HG03521 (cell line): ENCODE results near the gene UNG.
A peak's percentile ranks its signal among the peaks of the same experiment; 100 is the strongest.

Experiments used
- ATAC-seq: cut with Tn5 transposase; IDR thresholded peaks from one replicate; pipeline ENCODE4 v1.9.1; 2021; ENCODE audit warnings: mild to moderate bottlenecking, moderate library complexity; ENCODE audit not compliant: unreplicated experiment

UNG gene

DNA sequence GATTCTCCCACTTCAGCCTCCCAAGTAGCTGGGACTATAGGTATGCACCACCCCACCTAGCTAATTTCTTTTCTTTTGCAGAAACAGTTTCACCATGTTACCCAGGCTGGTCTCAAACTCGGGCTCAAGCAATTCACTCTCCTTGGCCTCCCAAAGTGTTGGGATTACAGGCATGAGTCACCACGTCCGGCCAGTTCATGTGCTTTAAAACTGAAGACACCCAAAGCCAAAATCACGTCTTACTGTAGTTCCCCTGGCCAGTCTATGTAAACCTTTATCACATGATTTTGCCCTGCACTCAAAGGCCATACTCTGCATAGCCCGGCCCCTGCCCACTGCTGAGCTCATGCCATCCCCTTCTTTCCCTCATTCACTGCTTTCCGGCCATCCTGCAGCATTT lies 8.6 kb upstream of the UNG start:
- no peak for ATAC-seq

DNA sequence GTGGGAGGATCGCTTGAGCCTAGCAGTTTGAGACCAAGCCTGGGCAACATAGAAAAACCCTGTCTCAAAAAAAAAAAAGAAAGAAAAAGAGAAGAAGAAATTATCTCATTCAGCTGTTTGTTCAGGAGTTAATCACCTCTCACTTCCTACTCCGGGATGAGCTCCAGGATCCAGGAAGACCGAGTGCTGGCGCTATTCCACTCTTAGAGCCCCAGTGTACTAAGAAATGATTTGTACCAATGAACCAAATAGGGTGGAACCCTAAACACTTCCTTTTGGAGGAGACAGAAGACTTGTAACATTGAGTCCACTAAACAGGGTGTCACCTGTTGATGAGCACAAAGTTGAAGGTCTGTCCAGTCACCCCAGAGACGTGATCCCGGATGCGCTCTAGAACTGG lies 7.7 kb upstream of the UNG start:
- no peak for ATAC-seq

- ATAC-seq: no peak
These were observed 4.8 kb upstream of the UNG start for GRCh38 chr12:109092497-109093021.

GRCh38 chr12:109093022-109093918 lies 4.1 kb upstream of the UNG start, which contains the start of gene ALKBH2:
Gene ALKBH2, minus strand, starts transcription at chr12:109093472. Its CDS starts 686 bp downstream, at chr12:109092786.
- peak; percentile 46 for ATAC-seq

- no peak for ATAC-seq
These were observed 310 bp upstream of the UNG start for GRCh38 chr12:109097140-109097434.

GRCh38 chr12:109098183-109098604 lies 797 bp downstream of the UNG start:
- ATAC-seq: peak; percentile 18

- no peak for ATAC-seq
These were observed 1.3 kb downstream of the UNG start for GRCh38 chr12:109098651-109099050.

DNA sequence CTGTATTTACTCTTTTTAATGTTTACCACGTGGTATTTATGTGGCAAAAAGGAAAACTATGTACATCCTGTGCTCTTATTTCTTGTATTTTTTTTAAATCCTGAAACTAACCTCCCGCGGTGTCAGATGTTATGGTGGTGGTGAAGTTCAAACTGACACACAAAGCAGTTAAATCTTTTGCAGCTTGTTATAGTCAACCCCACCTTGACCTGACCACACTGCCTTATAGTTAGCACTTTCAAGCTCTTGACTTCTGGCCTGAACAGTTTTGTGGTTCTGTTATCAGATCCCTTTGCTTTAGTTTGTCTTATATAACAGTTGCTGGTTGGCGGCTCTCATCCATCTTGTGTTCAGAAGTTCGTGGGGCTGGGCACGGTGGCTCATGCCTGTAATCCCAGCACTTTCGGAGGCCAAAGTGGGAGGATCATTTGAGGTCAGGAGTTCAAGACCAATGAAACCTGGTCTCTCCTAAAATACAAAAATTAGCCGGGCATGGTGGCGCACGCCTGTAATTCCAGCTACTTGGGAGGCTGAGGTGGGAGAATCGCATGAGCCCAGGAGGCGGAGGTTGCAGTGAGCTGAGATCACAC lies 2.1 kb downstream of the UNG start:
- no peak for ATAC-seq

DNA sequence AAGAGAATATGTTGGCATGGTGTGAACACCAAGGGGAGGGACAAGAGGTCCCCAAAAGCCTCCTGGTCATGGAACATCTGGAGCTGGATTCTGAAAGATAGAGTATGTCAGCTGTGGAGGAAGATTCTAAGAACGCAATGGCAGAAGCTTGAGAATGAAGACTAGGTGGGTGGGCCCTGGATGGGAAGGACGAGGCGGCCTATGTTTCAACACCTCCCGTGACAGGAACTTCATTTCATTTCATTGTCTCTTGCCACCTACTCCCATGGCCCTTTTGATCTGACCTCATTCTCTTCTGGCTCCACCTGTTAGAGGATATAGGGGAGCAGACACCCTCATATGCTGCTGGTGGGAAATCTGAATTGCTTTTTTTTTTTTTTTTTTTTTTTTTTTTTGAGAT lies 3.3 kb downstream of the UNG start:
- ATAC-seq: no peak

- ATAC-seq: no peak
These were observed 5.1 kb downstream of the UNG start for GRCh38 chr12:109102491-109102890.

DNA sequence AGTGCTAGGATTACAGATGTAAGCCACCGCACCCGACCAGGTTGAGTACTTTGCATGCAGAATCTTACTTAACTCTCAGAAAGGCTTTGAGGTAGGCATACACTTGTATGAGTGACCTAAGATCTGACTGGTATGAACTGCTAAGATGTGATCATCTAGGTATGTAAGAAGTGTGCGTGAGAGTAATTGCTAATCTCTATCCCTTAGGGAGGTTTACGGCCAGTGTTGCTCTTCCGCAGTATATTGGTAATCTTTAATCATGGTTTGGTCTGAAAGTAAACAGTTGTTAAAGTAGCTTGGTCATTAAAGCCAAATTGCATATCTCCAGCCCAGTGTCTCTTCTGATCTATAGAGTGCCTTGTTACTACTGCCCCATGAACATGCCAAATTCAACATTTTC lies 7.8 kb downstream of the UNG start:
- no peak for ATAC-seq

- ATAC-seq: no peak
These were observed 12.5 kb downstream of the UNG start for GRCh38 chr12:109109746-109110350.

DNA sequence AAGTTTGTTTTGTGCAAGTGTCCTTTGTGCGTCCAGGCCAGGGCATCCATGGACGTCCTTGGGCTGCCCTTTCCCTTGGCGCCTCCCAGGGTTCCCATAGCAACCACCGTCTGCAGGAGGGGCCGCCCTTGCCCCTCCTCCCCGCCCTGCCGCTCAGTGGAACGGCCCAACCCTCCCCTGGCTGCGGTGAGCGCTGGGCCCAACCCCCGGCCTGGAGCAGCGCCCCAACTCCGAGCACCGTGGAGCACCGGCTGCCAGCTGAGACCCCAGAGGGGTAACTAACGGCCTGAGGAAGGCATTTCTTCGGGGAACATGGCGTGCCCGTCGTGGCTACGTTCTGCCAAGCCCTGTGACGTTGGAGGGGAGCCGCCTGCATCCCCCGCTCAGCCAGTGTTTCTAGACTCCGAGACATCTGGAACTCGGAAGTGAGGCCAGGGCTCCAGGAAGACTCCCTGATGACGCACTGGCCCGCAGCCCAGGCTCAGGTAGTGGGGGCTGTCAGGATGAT lies 13.6 kb downstream of the UNG start:
- no peak for ATAC-seq

GRCh38 chr12:109112720-109113465 lies 15.5 kb downstream of the UNG start:
- no peak for ATAC-seq

DNA sequence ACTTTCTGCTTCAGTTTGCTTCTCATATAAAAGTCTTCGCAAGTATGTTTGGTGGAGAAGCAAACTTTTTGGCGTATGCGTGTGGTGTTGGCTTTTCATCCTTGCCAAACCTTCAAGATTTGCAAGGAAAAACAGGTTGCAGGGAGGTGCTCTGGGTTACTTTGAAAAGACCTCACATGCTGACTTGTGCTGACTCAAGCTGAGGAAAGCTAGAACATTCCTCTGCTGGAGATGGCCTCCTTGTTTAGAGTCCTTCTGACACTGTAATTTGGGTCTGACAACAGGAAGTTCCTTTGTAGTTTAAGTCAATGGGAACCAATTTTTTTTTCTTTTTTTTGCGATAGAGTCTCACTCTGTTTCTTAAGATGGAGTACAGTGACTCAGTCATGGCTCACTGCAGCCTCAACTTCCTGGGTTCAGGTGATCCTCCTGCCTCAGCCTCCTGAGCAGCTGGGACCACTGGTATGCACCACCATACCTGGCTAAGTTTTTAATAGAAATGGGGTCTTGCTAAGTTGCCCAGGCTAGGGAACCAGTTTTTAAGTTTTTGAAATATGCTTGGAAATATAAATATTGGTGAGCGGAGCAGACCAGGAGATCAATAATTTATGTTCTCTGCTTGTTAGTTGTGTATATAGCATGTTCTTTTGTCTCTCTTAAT lies 16.4 kb downstream of the UNG start:
- no peak for ATAC-seq

DNA sequence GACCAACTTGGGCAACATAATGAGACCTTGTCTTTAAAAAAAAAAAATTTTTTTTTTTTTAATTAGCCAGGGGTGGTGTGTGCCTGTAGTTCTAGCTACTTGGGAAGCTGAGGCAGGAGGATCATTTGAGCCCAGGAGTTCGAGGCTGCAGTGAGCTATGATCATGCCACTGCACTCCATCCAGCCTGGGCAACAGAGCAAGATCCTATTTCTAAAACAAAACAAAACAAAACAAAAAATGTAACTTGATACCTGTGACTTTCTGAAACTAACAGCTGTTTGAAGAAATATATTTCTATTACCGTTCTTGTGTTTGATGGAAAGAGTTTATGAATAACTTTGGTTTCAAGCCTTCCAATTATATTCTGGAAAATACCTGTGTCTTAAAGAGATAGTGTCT lies 17.2 kb downstream of the UNG start:
- ATAC-seq: no peak

GRCh38 chr12:109115404-109115757 lies 18.0 kb downstream of the UNG start:
- ATAC-seq: no peak

- ATAC-seq: no peak
These were observed 18.6 kb downstream of the UNG start, which contains the start of gene ACACB for GRCh38 chr12:109115758-109116610. Gene ACACB, plus strand, starts transcription at chr12:109116587. Its CDS starts 22,819 bp downstream, at chr12:109139406.

DNA sequence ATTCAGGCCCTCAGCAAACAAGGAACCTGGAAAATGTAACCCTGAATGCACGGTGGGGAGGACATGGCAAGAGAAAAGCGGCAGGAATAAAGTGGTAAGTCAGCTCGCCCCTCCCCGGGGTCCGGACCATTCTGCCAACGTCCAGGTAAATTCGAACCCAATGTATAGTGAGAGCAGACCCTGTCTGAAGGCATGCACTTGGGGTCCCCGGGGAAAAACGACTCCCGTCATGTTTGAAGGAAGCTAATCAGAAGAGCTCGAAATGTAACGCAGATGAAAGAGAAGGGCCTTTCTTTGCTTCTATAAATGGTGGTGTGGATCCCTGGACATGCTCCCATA lies 19.2 kb downstream of the UNG start:
- no peak for ATAC-seq

DNA sequence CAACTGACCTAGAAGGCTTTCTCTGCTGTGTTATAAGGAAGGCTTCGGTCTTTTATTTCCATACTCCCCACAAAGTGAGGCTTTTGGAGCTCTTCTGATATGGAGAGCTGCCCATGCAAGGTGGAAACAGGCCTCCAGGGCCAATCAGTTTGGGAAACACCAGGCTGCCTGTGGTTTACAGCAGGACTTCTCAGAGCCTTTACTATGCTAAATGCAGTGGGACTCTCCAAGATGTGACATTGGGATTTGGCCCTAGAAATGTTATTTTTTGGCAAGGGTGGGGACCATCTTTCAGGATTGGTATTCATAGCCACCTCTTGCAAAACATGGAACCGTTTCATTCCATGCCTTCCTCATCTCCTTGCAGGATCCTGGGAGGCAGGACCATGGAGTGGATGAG lies 22.7 kb downstream of the UNG start:
- no peak for ATAC-seq
